Measurements from ENCODE around the gene EFR3B. TPM values are rescaled to one million over a fixed set of nuclear protein-coding genes. Genes with fewer than 3 reads are reported as not detected.

EFR3B gene
- total RNA-seq, 1 experiment from 2014 or later = 7.0 TPM

DNA sequence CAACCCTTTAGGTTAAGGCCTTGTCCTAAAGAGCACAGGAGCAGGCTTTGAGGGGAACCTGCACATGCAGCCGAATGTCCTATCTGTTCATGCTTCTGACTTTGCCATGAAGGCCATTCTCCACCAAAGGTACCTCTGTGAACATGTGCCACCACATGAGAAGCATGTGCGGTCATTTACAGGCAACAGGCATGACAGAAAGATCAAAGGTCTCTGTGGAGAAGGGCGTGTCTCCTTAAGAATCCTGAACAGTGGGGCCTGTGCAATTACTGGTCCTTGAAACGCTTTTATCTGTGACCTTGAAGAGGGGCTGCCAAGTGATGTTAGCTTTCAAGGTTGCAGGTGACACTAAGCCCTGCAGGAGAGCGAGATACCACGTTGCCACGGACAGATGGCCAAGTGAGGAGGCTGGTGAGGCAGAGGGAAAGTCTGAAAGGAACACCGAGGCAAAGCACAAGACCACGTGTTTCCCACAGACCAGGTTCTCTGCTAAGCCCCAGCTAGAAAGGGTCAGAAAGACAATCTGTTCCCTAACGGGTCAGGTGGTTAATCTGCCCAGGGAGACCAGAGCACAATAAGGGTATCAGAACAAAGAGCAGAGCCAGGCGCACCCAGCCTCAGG lies 146.0 kb downstream of the EFR3B start:
- whole genome bisulfite sequencing (ENCODE audit: extremely low coverage, insufficient read length, low lambda C conversion rate) = no CpG with 5 or more reads among the region's 11 CpGs

More for the DNA sequence above, 146.0 kb downstream of the EFR3B start:
- Mint-ChIP-seq H3K9me3 (no peaks in the 10 kb centered on the region; a peak in 1 of 5 replicates), H3K36me3 (ENCODE audit: insufficient read depth in 1 of 3, low read depth in 3 of 3) (no peaks in the 10 kb centered on the region; a peak in 1 of 7 replicates), H3K4me1 (peaks cover 5 to 8% of the 10 kb centered on the region in 2 experiments), H3K27me3 (ENCODE audit: low read depth) (peaks cover 6% of the 10 kb centered on the region), H3K27ac (no peak overlapping the region), H3K4me3 (no peak overlapping the region)
- Histone ChIP-seq H2BK5ac (ENCODE audit: insufficient read length, low read length) (no peak overlapping the region), H2BK120ac (ENCODE audit: low read depth, low read length, poor library complexity, severe bottlenecking) (no peak overlapping the region), H3K79me1 (ENCODE audit: insufficient read depth, low read depth, low read length, poor library complexity, severe bottlenecking) (no peaks in the 10 kb centered on the region), H4K5ac (ENCODE audit: insufficient read length, low read depth, low read length) (no peak overlapping the region), H4K8ac (replicated peaks; ENCODE audit: insufficient read length, low read depth, low read length) (no peak overlapping the region), H2BK20ac (ENCODE audit: low read depth, low read length, poor library complexity, severe bottlenecking) (no peak overlapping the region), H3K79me2 (ENCODE audit: insufficient read depth, low read length) (no peaks in the 10 kb centered on the region), H3K23ac (ENCODE audit: insufficient read length, low read depth, low read length) (no peak overlapping the region), H3K4ac (ENCODE audit: low read depth, low read length) (no peak overlapping the region), H2BK15ac (ENCODE audit: low read depth, low read length) (no peak overlapping the region), H3K27me3 (ENCODE audit: insufficient read depth, low read length) (no peaks in the 10 kb centered on the region), H3K14ac (ENCODE audit: insufficient read depth, low read length) (no peak overlapping the region), H4K91ac (ENCODE audit: insufficient read length, low read depth, low read length) (no peak overlapping the region), H4K20me1 (ENCODE audit: control insufficient read depth, insufficient read depth, insufficient read length) (no peaks in the 10 kb centered on the region), H3K9me3 (ENCODE audit: control insufficient read depth, low read depth, low read length) (no peaks in the 10 kb centered on the region), H3K27ac (ENCODE audit: insufficient read length, low read depth, low read length) (no peak overlapping the region), H3K56ac (ENCODE audit: insufficient read length, low read depth, low read length) (no peak overlapping the region), H3T11ph (ENCODE audit: low read length) (no peak overlapping the region), H3K23me2 (ENCODE audit: insufficient read length, low read depth, low read length, poor library complexity, severe bottlenecking) (no peaks in the 10 kb centered on the region), H2AK5ac (ENCODE audit: insufficient read length, low read length) (no peak overlapping the region), H2AFZ (ENCODE audit: low read length) (no peak overlapping the region), H3K4me2 (ENCODE audit: insufficient read depth, insufficient read length, low read length) (no peak overlapping the region), H2BK12ac (ENCODE audit: insufficient read length, low read depth, low read length) (no peak overlapping the region), H3K4me1 (ENCODE audit: insufficient read depth, low read length) (no peaks in the 10 kb centered on the region), H3K18ac (ENCODE audit: insufficient read length, low read depth, low read length) (no peak overlapping the region), H3K9ac (ENCODE audit: extremely low read depth, insufficient read length, low read length) (no peak overlapping the region)
- no peak for DNase-seq
- TF ChIP-seq, protein P1, sequence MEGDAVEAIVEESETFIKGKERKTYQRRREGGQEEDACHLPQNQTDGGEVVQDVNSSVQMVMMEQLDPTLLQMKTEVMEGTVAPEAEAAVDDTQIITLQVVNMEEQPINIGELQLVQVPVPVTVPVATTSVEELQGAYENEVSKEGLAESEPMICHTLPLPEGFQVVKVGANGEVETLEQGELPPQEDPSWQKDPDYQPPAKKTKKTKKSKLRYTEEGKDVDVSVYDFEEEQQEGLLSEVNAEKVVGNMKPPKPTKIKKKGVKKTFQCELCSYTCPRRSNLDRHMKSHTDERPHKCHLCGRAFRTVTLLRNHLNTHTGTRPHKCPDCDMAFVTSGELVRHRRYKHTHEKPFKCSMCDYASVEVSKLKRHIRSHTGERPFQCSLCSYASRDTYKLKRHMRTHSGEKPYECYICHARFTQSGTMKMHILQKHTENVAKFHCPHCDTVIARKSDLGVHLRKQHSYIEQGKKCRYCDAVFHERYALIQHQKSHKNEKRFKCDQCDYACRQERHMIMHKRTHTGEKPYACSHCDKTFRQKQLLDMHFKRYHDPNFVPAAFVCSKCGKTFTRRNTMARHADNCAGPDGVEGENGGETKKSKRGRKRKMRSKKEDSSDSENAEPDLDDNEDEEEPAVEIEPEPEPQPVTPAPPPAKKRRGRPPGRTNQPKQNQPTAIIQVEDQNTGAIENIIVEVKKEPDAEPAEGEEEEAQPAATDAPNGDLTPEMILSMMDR (conservative IDR thresholded peaks at IDR 0.05) = no peak
